IMR-90 (cell line): ENCODE results near the gene RABEP1. TPM values are rescaled to one million over a fixed set of nuclear protein-coding genes. Genes with fewer than 3 reads are reported as not detected.
"Not testable (repeated sequence)": the region's sequence is repeated elsewhere in the genome, so short reads cannot be mapped to it uniquely, and the experiment has no call there.

Experiments
- ATAC-seq: fragments of 200-7000 bp; cut with Tn5 transposase; 2 replicates; pipeline ENCODE4 v1.9.1; 2020; ENCODE audit warnings: low read depth, mild to moderate bottlenecking, moderate library complexity
- BruUV-seq: library from RNA; stranded (reverse); fragments of 400-500 nt; replicated peaks from 2 replicates; lab custom pipeline; 2021; lab: Mats Ljungman, UMichigan
- CTCF ChIA-PET: fragments of 300-600 bp; formaldehyde crosslinking; extraction: SDS; loops from one replicate; lab custom pipeline; 2021; ENCODE audit warnings: antibody characterized with exemption; lab: Yijun Ruan, JAX
- POLR2A ChIA-PET: fragments of 300-600 bp; sonication (Branson Sonifier 250); formaldehyde crosslinking; loops from one replicate; lab custom pipeline; 2022; ENCODE audit warnings: antibody characterized with exemption; ENCODE audit not compliant: unreplicated experiment; lab: Charles Lee
- DNase-seq: peaks from one replicate; pipeline ENCODE4 v3.0.0; 2013
- H2AFZ ChIP-seq: replicated peaks from 2 replicates; pipeline ENCODE3; 2013; ENCODE audit warnings: low read length, mild to moderate bottlenecking; ENCODE audit not compliant: poor library complexity
- H2AK5ac ChIP-seq: 2 replicates; pipeline ENCODE4 v1.6.1; 2013; ENCODE audit warnings: low read depth, low read length, inconsistent platforms
- H2AK9ac ChIP-seq: replicated peaks from 2 replicates; pipeline ENCODE3; 2013; ENCODE audit warnings: mild to moderate bottlenecking, low read depth, low read length, moderate library complexity; ENCODE audit not compliant: poor library complexity
- H2BK120ac ChIP-seq: 2 replicates; pipeline ENCODE4 v1.6.1; 2013; ENCODE audit warnings: low read depth, low read length, inconsistent platforms
- H2BK15ac ChIP-seq: 3 replicates; pipeline ENCODE4 v1.6.1; 2013; ENCODE audit warnings: low read depth, low read length, inconsistent platforms
- H2BK20ac ChIP-seq: 2 replicates; pipeline ENCODE4 v1.6.1; 2013; ENCODE audit warnings: low read depth, mild to moderate bottlenecking, inconsistent platforms, low read length, moderate library complexity
- H2BK5ac ChIP-seq: 2 replicates; pipeline ENCODE4 v1.6.1; 2013; ENCODE audit warnings: mild to moderate bottlenecking, low read depth, low read length, inconsistent platforms; ENCODE audit not compliant: poor library complexity, severe bottlenecking
- H3K14ac ChIP-seq: replicated peaks from 2 replicates; pipeline ENCODE4 v1.6.1; 2013; ENCODE audit warnings: low read depth, low read length, inconsistent platforms
- H3K18ac ChIP-seq: 2 replicates; pipeline ENCODE4 v1.6.1; 2013; ENCODE audit warnings: low read depth, low read length, control low read depth
- H3K23ac ChIP-seq: 2 replicates; pipeline ENCODE4 v1.6.1; 2013; ENCODE audit warnings: low read depth, low read length, inconsistent platforms
- H3K27ac ChIP-seq: 2 replicates; pipeline ENCODE4 v1.5.1; 2013; ENCODE audit warnings: mild to moderate bottlenecking, control low read depth, low read length; ENCODE audit not compliant: insufficient read depth
- H3K27me3 ChIP-seq: 2 replicates; pipeline ENCODE4 v1.6.1; 2013; ENCODE audit warnings: low read length; ENCODE audit not compliant: control insufficient read depth, insufficient read depth
- H3K36me3 ChIP-seq: 2 replicates; pipeline ENCODE4 v1.6.1; 2013; ENCODE audit warnings: low read length, mixed read lengths; ENCODE audit not compliant: control insufficient read depth, insufficient read depth
- H3K4ac ChIP-seq: 2 replicates; pipeline ENCODE4 v1.6.1; 2013; ENCODE audit warnings: low read depth, low read length, inconsistent platforms
- H3K4me1 ChIP-seq: 2 replicates; pipeline ENCODE4 v1.6.1; 2013; ENCODE audit warnings: low read length, mixed read lengths; ENCODE audit not compliant: control insufficient read depth, insufficient read depth
- H3K4me2 ChIP-seq: 2 replicates; pipeline ENCODE4 v1.6.1; 2013; ENCODE audit warnings: low read depth, mild to moderate bottlenecking, control low read depth, low read length, moderate library complexity
- H3K4me3 ChIP-seq: 2 replicates; pipeline ENCODE4 v1.5.1; 2013; ENCODE audit warnings: low read depth, mild to moderate bottlenecking, control low read depth, low read length, moderate library complexity; ENCODE audit not compliant: insufficient read depth
- H3K56ac ChIP-seq: 2 replicates; pipeline ENCODE4 v1.6.1; 2013; ENCODE audit warnings: low read length, inconsistent platforms; ENCODE audit not compliant: insufficient read depth; ENCODE audit errors: extremely low read depth
- H3K79me1 ChIP-seq, 2 experiments: 2 replicates each; pipeline ENCODE4 v1.6.1; 2013; ENCODE audit warnings: low read length in 2 of 2, inconsistent platforms in 1 of 2, low read depth in 1 of 2
- H3K9ac ChIP-seq: 2 replicates; pipeline ENCODE4 v1.6.1; 2013; ENCODE audit warnings: low read depth, low read length, control low read depth
- H3K9me1 ChIP-seq: 2 replicates; pipeline ENCODE4 v1.6.1; 2013; ENCODE audit warnings: low read length, inconsistent platforms; ENCODE audit not compliant: insufficient read depth
- H3K9me3 ChIP-seq: 2 replicates; pipeline ENCODE4 v1.6.1; 2013; ENCODE audit warnings: low read length; ENCODE audit not compliant: control insufficient read depth, insufficient read depth
- H4K20me1 ChIP-seq: 2 replicates; pipeline ENCODE4 v1.6.1; 2013; ENCODE audit warnings: low read length, inconsistent platforms; ENCODE audit not compliant: insufficient read depth
- H4K5ac ChIP-seq: 2 replicates; pipeline ENCODE4 v1.6.1; 2013; ENCODE audit warnings: mild to moderate bottlenecking, low read depth, low read length, control low read depth
- H4K8ac ChIP-seq, 2 experiments: 2 replicates each; pipeline ENCODE4 v1.6.1; 2013; ENCODE audit warnings: low read depth in 2 of 2, low read length in 2 of 2, control low read depth in 1 of 2, inconsistent platforms in 1 of 2
- H4K91ac ChIP-seq: 2 replicates; pipeline ENCODE4 v1.6.1; 2013; ENCODE audit warnings: low read depth, low read length, inconsistent platforms; ENCODE audit not compliant: insufficient read depth
- CEBPB ChIP-seq: IDR thresholded peaks from 2 replicates; pipeline ENCODE4 v1.6.1; 2012; ENCODE audit warnings: low read depth, low read length, improper control_type of control experiment
- CTCF ChIP-seq: conservative IDR thresholded peaks from 2 replicates; pipeline ENCODE4 v1.5.1; 2012; ENCODE audit warnings: mild to moderate bottlenecking, low read depth, low read length, improper control_type of control experiment
- MXI1 ChIP-seq: IDR thresholded peaks from 2 replicates; pipeline ENCODE4 v1.6.1; 2012; ENCODE audit warnings: low read depth, mild to moderate bottlenecking, low read length, moderate library complexity, borderline replicate concordance
- POLR2A ChIP-seq: IDR thresholded peaks from 2 replicates; pipeline ENCODE4 v1.6.1; 2012; ENCODE audit warnings: mild to moderate bottlenecking, low read depth, low read length
- RAD21 ChIP-seq: IDR thresholded peaks from 2 replicates; pipeline ENCODE4 v1.6.1; 2012; ENCODE audit warnings: low read length, improper control_type of control experiment
- RCOR1 ChIP-seq: IDR thresholded peaks from 2 replicates; pipeline ENCODE4 v1.6.1; 2012; ENCODE audit warnings: mild to moderate bottlenecking, low read length, improper control_type of control experiment; ENCODE audit not compliant: insufficient replicate concordance
- SMC3 ChIP-seq: fragments of 150-350 bp; IDR thresholded peaks from 2 replicates; pipeline ENCODE4 v1.6.1; 2016; ENCODE audit warnings: low read depth, mild to moderate bottlenecking, antibody characterized with exemption, low read length, moderate library complexity
- WGBS, 2 experiments: methylation state at CpG; one replicate each; pipeline versions ENCODE4 v1.1.5 to v1.1.7; 2013; ENCODE audit warnings: missing lambda C conversion rate in 2 of 2; ENCODE audit not compliant: insufficient read length in 1 of 2; ENCODE audit errors: extremely low coverage in 2 of 2; 5-methylcytosine and 5-hydroxymethylcytosine counted together
- dilution Hi-C: fragments of 300-500 bp; cut with HindIII; formaldehyde crosslinking; loops from one replicate; pipeline ENCODE4 v1.14.3; 2018; ENCODE audit warnings: low sequenced_read_pairs; ENCODE audit not compliant: unreplicated experiment
- in situ Hi-C: fragments of 300-500 bp; cut with MboI; formaldehyde crosslinking; loops from 3 replicates; pipeline ENCODE4 v1.14.3; 2019; ENCODE audit warnings: low sequenced_read_pairs, inconsistent platforms, mixed read lengths
- intact Hi-C: fragments of 100-400 bp; cut with micrococcal nuclease; formaldehyde crosslinking; loops from 2 replicates; pipeline ENCODE4 v1.10.0; 2022
- polyA plus RNA-seq, 3 experiments: library from polyadenylated mRNA; depleted of rRNA; stranded (reverse); fragments of >200 nt; gene quantifications; 2 replicates each; pipeline ENCODE4 v1.2.3, GENCODE V29; 2012; ENCODE audit warnings: low replicate concordance in 1 of 3
- total RNA-seq: library from RNA; depleted of rRNA; stranded (reverse); fragments of >200 nt; gene quantifications from 2 replicates; pipeline ENCODE4 v1.2.3, GENCODE V29; 2012

Gene RABEP1
- total and polyA plus RNA-seq, 2 of the 4 experiments (the other 2 are of a cell fraction), result 15.3 to 38.2 TPM

DNA sequence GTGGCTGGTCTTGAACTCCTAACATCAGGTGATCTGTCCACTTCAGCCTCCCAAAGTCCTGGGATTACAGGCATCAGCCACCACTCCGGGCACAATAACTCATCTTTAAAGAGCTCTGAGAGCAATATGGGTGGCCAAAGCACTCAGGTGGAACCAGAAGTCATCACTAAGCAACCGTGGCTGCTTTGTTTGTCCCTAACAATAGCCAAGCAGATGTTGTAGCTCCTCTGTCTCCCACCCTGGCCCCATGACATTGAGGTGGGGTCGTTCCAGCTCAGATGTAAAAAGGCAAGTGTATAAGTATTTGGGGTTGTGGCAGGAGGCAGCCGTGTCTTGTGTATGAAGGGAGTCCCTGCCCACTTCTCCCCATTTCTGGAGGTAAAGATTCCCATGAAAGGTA lies 43.8 kb upstream of the RABEP1 start:
- no peaks in the 10 kb centered on the region for H3K9me1 ChIP-seq
- H3K4me2 ChIP-seq, result no peak overlapping the region
- no peak overlapping the region for H3K27ac ChIP-seq
- intact Hi-C loops, result no loop called here
- no CpG with 5 or more reads among the region's 4 CpGs for WGBS, 2 experiments
- no peak overlapping the region for H2BK20ac ChIP-seq
- no peak overlapping the region for H3K4me3 ChIP-seq
- BruUV-seq, result no TSS peak
- no peak overlapping the region for H3K56ac ChIP-seq
- H2BK15ac ChIP-seq, result no peak overlapping the region
- H3K9ac ChIP-seq, result no peak overlapping the region
- no peak for TF ChIP-seq CTCF
- TF ChIP-seq CEBPB, result no peak
- no peak for TF ChIP-seq POLR2A
- TF ChIP-seq RCOR1, result no peak
- TF ChIP-seq MXI1, result no peak
- TF ChIP-seq SMC3, result no peak
- no peak for TF ChIP-seq RAD21
- no peak overlapping the region for H4K8ac ChIP-seq
- ATAC-seq (no peak), DNase-seq (no peak)
- H4K91ac ChIP-seq, result no peak overlapping the region
- no peak overlapping the region for H2AK9ac ChIP-seq
- H2BK120ac ChIP-seq, result no peak overlapping the region
- no peak overlapping the region for H3K23ac ChIP-seq
- no peaks in the 10 kb centered on the region for H4K20me1 ChIP-seq
- no peak overlapping the region for H3K14ac ChIP-seq
- no peak overlapping the region for H2AFZ ChIP-seq
- H4K5ac ChIP-seq, result no peak overlapping the region
- no peaks in the 10 kb centered on the region for H3K36me3 ChIP-seq
- H3K79me1 ChIP-seq, result no peaks in the 10 kb centered on the region
- H3K4ac ChIP-seq, result no peak overlapping the region
- ChIA-PET CTCF (no interaction called here), POLR2A (no interaction called here)
- H3K27me3 ChIP-seq, result peaks cover 2% of the 10 kb centered on the region; the same call in 1 of the 2 replicates
- in situ Hi-C loops, result loop anchor here (25.0 kb wide), 1 partner anchor 1199 kb away; the partner anchor contains the start of genes AIPL1 and PIMREG
- no peak overlapping the region for H3K18ac ChIP-seq
- no peak overlapping the region for H2BK5ac ChIP-seq
- no peak overlapping the region for H2AK5ac ChIP-seq
- H3K4me1 ChIP-seq, result no peaks in the 10 kb centered on the region
- no peaks in the 10 kb centered on the region for H3K9me3 ChIP-seq
- dilution Hi-C loops, result no loop called here

- 64% methylated on average over 4 of the region's 7 CpGs; no CpG with 5 or more reads in 1 of the 2 experiments for WGBS, 2 experiments
- CTCF ChIA-PET, H3K14ac ChIP-seq, H2AFZ ChIP-seq, H4K20me1 ChIP-seq, H3K56ac ChIP-seq, H2AK5ac ChIP-seq, dilution Hi-C loops, H4K5ac ChIP-seq, ATAC-seq, H2BK120ac ChIP-seq, H3K18ac ChIP-seq, H2BK5ac ChIP-seq, H3K4me1 ChIP-seq, H3K9me1 ChIP-seq, H2AK9ac ChIP-seq, H3K9ac ChIP-seq, H4K91ac ChIP-seq, H2BK20ac ChIP-seq, DNase-seq, POLR2A ChIA-PET, H3K36me3 ChIP-seq, H3K9me3 ChIP-seq, H2BK15ac ChIP-seq, H4K8ac ChIP-seq, BruUV-seq, H3K27ac ChIP-seq, H3K23ac ChIP-seq, H3K79me1 ChIP-seq, H3K4ac ChIP-seq, H3K4me3 ChIP-seq, H3K27me3 ChIP-seq, H3K4me2 ChIP-seq: not testable (repeated sequence)
- in situ Hi-C loops (loop anchor here (25.0 kb wide), 1 partner anchor 1198 kb away; the partner anchor contains the start of genes AIPL1 and PIMREG), intact Hi-C loops (loop anchor here (10.0 kb wide), 1 partner anchor 1195 kb away; the partner anchor contains the start of gene AIPL1)
Observed at GRCh38 chr17:5239769-5240168, 42.3 kb upstream of the RABEP1 start.
